ENCODE results near the gene ZNF155.

- no peak for TF ChIP-seq CTCF (IDR thresholded peaks at IDR 0.05; ENCODE audit: poor library complexity, severe bottlenecking)
- peak; percentile 75 for TF ChIP-seq POLR2AphosphoS5 (IDR thresholded peaks at IDR 0.05)
- TF ChIP-seq MXI1 (conservative IDR thresholded peaks at IDR 0.05; ENCODE audit: poor library complexity, severe bottlenecking), result peak; percentile 43
- peak; percentile 34 for TF ChIP-seq RAD21 (conservative IDR thresholded peaks at IDR 0.05)
- TF ChIP-seq EZH2 (IDR thresholded peaks at IDR 0.05; ENCODE audit: borderline replicate concordance, insufficient read depth, low read length, poor library complexity, severe bottlenecking), result no peak
Observed at GRCh38 chr19:44025217-44025936, 41.4 kb downstream of the ZNF155 start, which contains the start of gene ZNF222.
